Breast epithelium (tissue), 4 donors: ENCODE measurements around the gene VRK1. TPM values are rescaled to one million over a fixed set of nuclear protein-coding genes. Genes with fewer than 3 reads are reported as not detected.

Source experiments
- DNase-seq, 2 donors: peaks; one replicate each; pipeline ENCODE4 v3.0.0-alpha.2; 2019; ENCODE audit warnings: low spot score in 2 of 2
- H3K27ac ChIP-seq, 2 donors: fragments of 200-600 bp; sonication (generic) in 1 of 2; one replicate each; pipeline ENCODE4 v1.5.1; 2016 to 2019; ENCODE audit warnings: mild to moderate bottlenecking in 1 of 2
- H3K27me3 ChIP-seq, 2 donors: fragments of 200-600 bp; sonication (generic) in 1 of 2; one replicate each; pipeline versions ENCODE4 v1.5.1 to v1.6.0; 2017 to 2019; ENCODE audit warnings: control low read depth in 1 of 2, mild to moderate bottlenecking in 1 of 2
- H3K36me3 ChIP-seq: fragments of 200-600 bp; one replicate; pipeline ENCODE4 v1.5.1; 2019
- H3K4me1 ChIP-seq, 2 donors: fragments of 200-600 bp; sonication (generic); one replicate each; pipeline ENCODE4 v1.5.1; 2016 to 2019; ENCODE audit warnings: control low read depth in 1 of 2
- H3K4me3 ChIP-seq, 3 donors: fragments of 200-600 bp; sonication (generic); 1 replicate in 2 of 3; 2 replicates in 1 of 3; pipeline ENCODE4 v1.5.1; 2016 to 2019; ENCODE audit warnings: mild to moderate bottlenecking in 3 of 3, moderate library complexity in 2 of 3
- H3K9me3 ChIP-seq, 2 donors: fragments of 200-600 bp; sonication (generic) in 1 of 2; one replicate each; pipeline ENCODE4 v1.5.1; 2016 to 2019; ENCODE audit warnings: control low read depth in 1 of 2
- POLR2A ChIP-seq: fragments of 450-650 bp; IDR thresholded peaks from one replicate; pipeline ENCODE4 v1.6.1; 2016; ENCODE audit warnings: antibody characterized with exemption, mild to moderate bottlenecking, moderate library complexity
- POLR2AphosphoS5 ChIP-seq, 3 donors: sonication (generic); formaldehyde crosslinking; IDR thresholded peaks; one replicate each; pipeline ENCODE4 v1.6.1; 2017; ENCODE audit warnings: antibody characterized with exemption in 3 of 3
- intact Hi-C: fragments of 100-400 bp; cut with DNase I; formaldehyde crosslinking; loops from one replicate; pipeline ENCODE4 v1.15.1; 2023; ENCODE audit warnings: low total_unique reads
- total RNA-seq, 3 donors: library from RNA; depleted of rRNA; stranded (reverse); fragments of >200 nt; gene quantifications; one replicate each; pipeline ENCODE4 v1.1.0, GENCODE V29; 2016
- TF ChIP-seq, protein P1 (sequence below), 3 donors: fragments of 450-650 bp; IDR thresholded peaks; one replicate each; pipeline ENCODE4 v1.5.1; 2016 to 2017; ENCODE audit warnings: antibody characterized with exemption in 3 of 3, mild to moderate bottlenecking in 3 of 3, moderate library complexity in 3 of 3

Gene VRK1
- total RNA-seq, 3 donors from 2014 or later, result 13.1 to 19.9 (median 16.7) TPM

DNA sequence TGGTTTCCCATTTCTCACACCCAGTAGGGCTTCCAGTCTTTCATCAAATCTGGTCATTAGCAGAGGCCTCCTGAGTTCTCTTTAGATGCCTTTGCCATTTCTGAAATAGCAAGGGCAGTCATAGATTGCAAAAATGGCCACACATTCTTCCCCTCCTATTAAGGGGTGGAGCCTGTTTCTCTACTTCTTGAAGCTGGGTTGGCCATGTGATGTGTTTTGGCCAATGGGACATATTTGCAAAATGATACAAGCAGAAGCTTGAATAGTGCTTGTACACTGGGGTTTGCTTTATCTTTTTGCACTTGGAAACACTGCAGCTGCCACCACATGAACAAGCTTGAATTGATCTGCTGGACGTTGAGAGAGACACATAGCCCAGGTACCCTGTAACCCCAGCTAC lies 109.3 kb downstream of the VRK1 start:
- H3K9me3 ChIP-seq, result peaks cover 8 to 18% of the 10 kb centered on the region in 2 donors
- no peaks in the 10 kb centered on the region for H3K4me1 ChIP-seq
- TF ChIP-seq, protein P1, sequence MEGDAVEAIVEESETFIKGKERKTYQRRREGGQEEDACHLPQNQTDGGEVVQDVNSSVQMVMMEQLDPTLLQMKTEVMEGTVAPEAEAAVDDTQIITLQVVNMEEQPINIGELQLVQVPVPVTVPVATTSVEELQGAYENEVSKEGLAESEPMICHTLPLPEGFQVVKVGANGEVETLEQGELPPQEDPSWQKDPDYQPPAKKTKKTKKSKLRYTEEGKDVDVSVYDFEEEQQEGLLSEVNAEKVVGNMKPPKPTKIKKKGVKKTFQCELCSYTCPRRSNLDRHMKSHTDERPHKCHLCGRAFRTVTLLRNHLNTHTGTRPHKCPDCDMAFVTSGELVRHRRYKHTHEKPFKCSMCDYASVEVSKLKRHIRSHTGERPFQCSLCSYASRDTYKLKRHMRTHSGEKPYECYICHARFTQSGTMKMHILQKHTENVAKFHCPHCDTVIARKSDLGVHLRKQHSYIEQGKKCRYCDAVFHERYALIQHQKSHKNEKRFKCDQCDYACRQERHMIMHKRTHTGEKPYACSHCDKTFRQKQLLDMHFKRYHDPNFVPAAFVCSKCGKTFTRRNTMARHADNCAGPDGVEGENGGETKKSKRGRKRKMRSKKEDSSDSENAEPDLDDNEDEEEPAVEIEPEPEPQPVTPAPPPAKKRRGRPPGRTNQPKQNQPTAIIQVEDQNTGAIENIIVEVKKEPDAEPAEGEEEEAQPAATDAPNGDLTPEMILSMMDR (IDR thresholded peaks at IDR 0.05), result no peak
- no peak for TF ChIP-seq POLR2AphosphoS5 (IDR thresholded peaks at IDR 0.05)
- no peak for TF ChIP-seq POLR2A
- no peaks in the 10 kb centered on the region for H3K36me3 ChIP-seq
- DNase-seq, result no peak
- intact Hi-C loops, result no loop called here
- no peak overlapping the region for H3K27ac ChIP-seq
- H3K27me3 ChIP-seq, result no peaks in the 10 kb centered on the region
- H3K4me3 ChIP-seq, result no peak overlapping the region

GRCh38 chr14:96909841-96910364 lies 112.7 kb downstream of the VRK1 start:
- Histone ChIP-seq H3K27me3 (no peaks in the 10 kb centered on the region), H3K4me3 (no peak overlapping the region), H3K9me3 (peaks cover 8 to 18% of the 10 kb centered on the region in 2 donors), H3K27ac (no peak overlapping the region), H3K36me3 (no peaks in the 10 kb centered on the region), H3K4me1 (no peaks in the 10 kb centered on the region)
- DNase-seq, result no peak
- intact Hi-C loops, result no loop called here
- TF ChIP-seq POLR2AphosphoS5 (IDR thresholded peaks at IDR 0.05) (no peak), POLR2A (no peak)
- TF ChIP-seq, protein P1 (IDR thresholded peaks at IDR 0.05), result no peak

DNA sequence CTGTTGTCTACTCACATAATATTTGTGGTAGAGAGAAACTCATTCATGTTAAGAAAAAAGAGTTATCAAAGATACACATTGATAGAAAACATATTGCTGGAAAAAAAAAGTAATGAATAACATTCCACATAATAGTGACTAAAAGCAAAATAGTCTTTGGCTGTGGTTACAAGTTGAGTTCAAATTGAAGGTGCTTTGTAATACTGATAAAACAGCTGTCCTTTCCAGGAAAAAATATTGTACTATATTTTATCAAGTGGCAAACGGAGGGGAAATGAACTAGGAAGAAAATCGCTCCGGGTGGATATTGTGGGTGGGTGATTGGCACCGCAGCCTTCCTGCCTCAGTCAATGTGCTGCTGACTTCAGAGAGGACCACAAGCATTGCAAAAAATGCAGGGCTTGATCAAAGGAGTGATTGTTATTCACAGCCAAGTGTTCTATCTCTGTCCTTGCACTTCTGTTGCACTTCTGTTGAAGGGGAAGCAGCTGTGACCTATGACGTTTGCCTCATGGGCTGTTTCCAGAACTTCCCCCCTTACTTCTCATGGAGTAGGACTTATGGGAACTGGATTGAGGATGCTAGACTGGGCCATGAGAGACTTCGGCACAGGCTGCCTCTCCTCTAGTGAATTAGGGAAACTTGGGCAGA lies 114.4 kb downstream of the VRK1 start:
- no peaks in the 10 kb centered on the region for H3K4me1 ChIP-seq
- no peaks in the 10 kb centered on the region for H3K36me3 ChIP-seq
- TF ChIP-seq POLR2AphosphoS5 (IDR thresholded peaks at IDR 0.05), result no peak
- TF ChIP-seq POLR2A, result no peak
- TF ChIP-seq, protein P1 (IDR thresholded peaks at IDR 0.05), result no peak
- no peak overlapping the region for H3K4me3 ChIP-seq
- H3K27me3 ChIP-seq, result no peaks in the 10 kb centered on the region
- intact Hi-C loops, result no loop called here
- H3K9me3 ChIP-seq, result peaks cover 8 to 18% of the 10 kb centered on the region in 2 donors
- DNase-seq, result no peak
- no peak overlapping the region for H3K27ac ChIP-seq

DNA sequence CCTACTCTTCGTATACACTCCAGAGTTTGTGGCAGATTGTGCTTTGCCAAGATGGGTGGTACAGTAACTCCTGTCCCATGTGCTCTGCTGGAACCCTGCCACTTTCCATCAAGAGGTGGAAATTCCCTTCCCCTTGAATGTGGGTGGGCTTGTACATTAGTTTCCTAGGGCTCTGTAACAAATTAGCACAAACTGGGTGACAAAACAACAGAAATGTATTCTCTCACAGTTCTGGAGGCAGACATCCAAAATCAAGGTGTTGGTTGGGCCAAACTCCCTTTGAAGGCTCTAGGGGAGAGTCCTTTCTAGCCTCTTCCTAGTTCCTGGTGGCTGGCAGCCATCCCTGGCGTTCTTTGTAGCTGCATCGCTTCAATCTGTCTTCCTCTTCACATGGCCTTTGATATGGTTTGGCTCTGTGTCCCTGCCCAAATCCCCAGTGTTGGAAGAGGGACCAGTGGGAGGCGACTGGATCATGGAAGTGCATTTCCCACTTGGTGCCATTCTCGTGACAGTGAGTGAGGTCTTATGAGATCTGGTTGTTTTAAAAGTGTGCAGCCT lies 117.5 kb downstream of the VRK1 start:
- DNase-seq, result no peak
- Histone ChIP-seq H3K27me3 (no peaks in the 10 kb centered on the region), H3K9me3 (peaks cover 2 to 7% of the 10 kb centered on the region in 2 donors), H3K27ac (no peak overlapping the region), H3K4me1 (no peaks in the 10 kb centered on the region), H3K36me3 (no peaks in the 10 kb centered on the region), H3K4me3 (no peak overlapping the region)
- intact Hi-C loops, result no loop called here
- TF ChIP-seq POLR2A, result no peak
- TF ChIP-seq, protein P1 (IDR thresholded peaks at IDR 0.05), result no peak
- TF ChIP-seq POLR2AphosphoS5 (IDR thresholded peaks at IDR 0.05), result no peak

- Histone ChIP-seq H3K4me3 (no peak overlapping the region), H3K4me1 (no peaks in the 10 kb centered on the region), H3K9me3 (no peaks in the 10 kb centered on the region), H3K27ac (no peak overlapping the region), H3K36me3 (no peaks in the 10 kb centered on the region), H3K27me3 (no peaks in the 10 kb centered on the region)
- no peak for TF ChIP-seq POLR2A
- TF ChIP-seq, protein P1 (IDR thresholded peaks at IDR 0.05), result no peak
- TF ChIP-seq POLR2AphosphoS5 (IDR thresholded peaks at IDR 0.05), result no peak
- DNase-seq, result no peak
- intact Hi-C loops, result no loop called here
Measured at GRCh38 chr14:96915478-96915877, 118.3 kb downstream of the VRK1 start.
